CD4-positive, alpha-beta T cell treated with Interleukin-6 for 4 hours (primary cell): ENCODE data around the gene COMMD1.

ENCODE experiments used
- DNase-seq: peaks from one replicate; pipeline ENCODE4 v3.0.0-alpha.2; 2020; ENCODE audit warnings: mixed read lengths

COMMD1 gene

GRCh38 chr2:62184512-62185230, 279.2 kb downstream of the COMMD1 start:
- DNase-seq: no peak
